Activated naive CD4-positive, alpha-beta T cell treated with anti-CD3 and anti-CD28 coated beads, Interleukin-2, amount 50 U/mL, for 72 hours (primary cell): ENCODE measurements around the gene GNAT2. TPM values are rescaled to one million over a fixed set of nuclear protein-coding genes. Genes with fewer than 3 reads are reported as not detected.

Experiments used
- ATAC-seq, 2 donors: fragments of 150-1000 bp; cut with Tn5 transposase; 2 replicates each; pipeline ENCODE4 v1.10.0; 2021; ENCODE audit warnings: mild to moderate bottlenecking in 2 of 2, moderate library complexity in 2 of 2
- DNase-seq, 2 donors: peaks; one replicate each; pipeline ENCODE4 v3.0.0; 2021 to 2022; ENCODE audit warnings: low spot score in 2 of 2
- H3K27ac Mint-ChIP-seq, 2 donors: one replicate each; pipeline ENCODE4 v1.8.0; 2022; ENCODE audit warnings: mild to moderate bottlenecking in 2 of 2, mixed read lengths in 2 of 2
- H3K36me3 Mint-ChIP-seq, 2 donors: one replicate each; pipeline ENCODE4 v1.8.0; 2022; ENCODE audit warnings: mixed read lengths in 2 of 2
- H3K9me3 Mint-ChIP-seq, 2 donors: one replicate each; pipeline ENCODE4 v1.8.0; 2022; ENCODE audit warnings: mixed read lengths in 2 of 2
- total RNA-seq, 2 donors: library from RNA; stranded (reverse); gene quantifications; one replicate each; pipeline ENCODE4 v1.2.3, GENCODE V29; 2022

Gene GNAT2
- total RNA-seq, 2 donors from 2014 or later = 0.34 TPM; not detected in 1

GRCh38 chr1:109622895-109623294 lies 3.5 kb upstream of the GNAT2 start:
- peak overlapping the region; percentile 92 to 96 for H3K27ac Mint-ChIP-seq
- H3K9me3 Mint-ChIP-seq = no peaks in the 10 kb centered on the region
- no peak for DNase-seq
- no peak for ATAC-seq
- H3K36me3 Mint-ChIP-seq = peaks cover 11 to 13% of the 10 kb centered on the region in 2 donors

GRCh38 chr1:109622137-109622892 lies 2.9 kb upstream of the GNAT2 start:
- Mint-ChIP-seq H3K36me3 (peaks cover 11 to 13% of the 10 kb centered on the region in 2 donors), H3K9me3 (no peaks in the 10 kb centered on the region), H3K27ac (peak overlapping the region; percentile 92 to 96)
- ATAC-seq (no peak), DNase-seq (no peak)

DNA sequence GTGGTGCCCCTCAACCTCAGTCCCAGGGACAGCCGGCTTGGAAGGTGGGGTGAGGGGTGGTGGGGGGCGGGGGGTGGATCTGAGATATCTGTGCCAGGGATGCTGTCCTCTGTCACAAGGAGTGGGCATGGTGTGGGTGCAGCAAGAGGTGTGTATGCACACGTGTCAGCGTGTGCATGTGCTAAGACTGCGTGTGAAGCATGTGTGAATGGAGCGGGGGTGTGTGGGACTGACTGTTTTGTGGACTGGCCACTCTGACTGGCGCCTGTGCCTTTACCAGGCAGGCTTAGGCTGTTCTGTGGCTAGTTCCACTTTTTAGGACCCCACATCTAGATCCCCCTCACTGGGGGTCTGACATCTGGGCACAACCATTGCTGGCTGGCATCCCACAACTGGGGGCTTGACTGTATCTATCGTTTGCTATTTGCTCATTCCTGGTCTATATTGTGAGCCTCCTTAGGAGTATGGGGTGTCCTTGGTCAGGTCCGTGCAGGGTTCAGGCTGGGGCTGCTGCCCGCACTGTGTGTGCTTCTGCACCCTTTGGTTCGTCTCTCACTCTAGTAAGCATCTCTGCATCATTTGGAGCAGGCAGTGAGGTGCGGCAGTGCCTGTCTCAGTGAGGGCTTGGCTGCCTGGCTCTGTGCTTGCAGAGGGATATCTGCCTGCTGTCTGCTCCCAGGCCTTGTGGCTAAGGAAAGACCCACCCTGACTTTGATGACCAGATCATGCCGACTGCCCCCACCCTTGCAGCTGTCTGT lies 2.1 kb upstream of the GNAT2 start:
- DNase-seq = no peak
- Mint-ChIP-seq H3K36me3 (peaks cover 11 to 13% of the 10 kb centered on the region in 2 donors), H3K27ac (peak overlapping the region; percentile 96 to 97), H3K9me3 (no peaks in the 10 kb centered on the region)
- peak in 1 of 2 donors; percentile 4 for ATAC-seq

DNA sequence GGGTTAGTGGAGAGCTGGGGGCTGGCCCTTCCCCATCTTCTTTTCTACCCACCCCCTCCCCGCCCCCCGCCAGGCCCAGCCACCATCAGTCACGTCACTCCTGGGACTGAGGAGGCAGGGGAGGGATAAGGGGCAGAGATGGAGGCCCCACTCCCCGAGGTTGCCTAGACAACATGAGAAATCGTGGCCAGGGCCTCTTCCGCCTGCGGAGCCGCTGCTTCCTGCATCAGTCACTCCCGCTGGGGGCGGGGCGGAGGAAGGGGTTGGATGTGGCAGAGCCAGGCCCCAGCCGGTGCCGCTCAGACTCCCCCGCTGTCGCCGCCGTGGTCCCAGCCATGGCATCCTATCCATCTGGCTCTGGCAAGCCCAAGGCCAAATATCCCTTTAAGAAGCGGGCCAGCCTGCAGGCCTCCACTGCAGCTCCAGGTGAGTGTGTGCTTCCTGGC lies 1.4 kb upstream of the GNAT2 start:
- peak; percentile 85 to 92 for ATAC-seq

DNA sequence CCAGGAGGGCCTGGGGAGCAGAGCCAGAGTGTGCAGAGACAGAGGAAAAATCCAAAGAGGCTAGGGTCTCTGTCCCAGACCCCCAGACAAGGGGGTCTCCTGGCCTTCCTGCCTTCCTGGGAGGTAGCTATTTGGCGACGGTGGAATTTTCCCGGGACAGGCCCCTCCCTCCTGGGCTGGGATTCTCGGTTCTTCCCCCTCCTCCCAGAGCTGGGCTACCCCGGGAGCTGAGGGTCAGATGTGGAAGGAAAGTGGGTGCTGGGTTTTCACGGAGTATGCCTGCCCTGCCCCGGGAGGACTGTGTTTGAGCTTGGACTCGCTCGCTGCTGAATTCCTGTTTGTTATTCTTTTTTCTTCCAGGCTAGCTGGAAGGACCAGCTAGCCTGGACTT lies 980 bp upstream of the GNAT2 start:
- H3K36me3 Mint-ChIP-seq = peaks cover 11 to 13% of the 10 kb centered on the region in 2 donors
- peak overlapping the region; percentile 96 to 97 for H3K27ac Mint-ChIP-seq
- no peaks in the 10 kb centered on the region for H3K9me3 Mint-ChIP-seq
- ATAC-seq (peak in 1 of 2 donors; percentile 2), DNase-seq (no peak)

More for the DNA sequence above, 1.4 kb upstream of the GNAT2 start:
- H3K36me3 Mint-ChIP-seq = peaks cover 11 to 13% of the 10 kb centered on the region in 2 donors
- DNase-seq = peak; percentile 94 to 98
- H3K9me3 Mint-ChIP-seq = no peaks in the 10 kb centered on the region
- peak overlapping the region; percentile 96 to 97 for H3K27ac Mint-ChIP-seq

DNA sequence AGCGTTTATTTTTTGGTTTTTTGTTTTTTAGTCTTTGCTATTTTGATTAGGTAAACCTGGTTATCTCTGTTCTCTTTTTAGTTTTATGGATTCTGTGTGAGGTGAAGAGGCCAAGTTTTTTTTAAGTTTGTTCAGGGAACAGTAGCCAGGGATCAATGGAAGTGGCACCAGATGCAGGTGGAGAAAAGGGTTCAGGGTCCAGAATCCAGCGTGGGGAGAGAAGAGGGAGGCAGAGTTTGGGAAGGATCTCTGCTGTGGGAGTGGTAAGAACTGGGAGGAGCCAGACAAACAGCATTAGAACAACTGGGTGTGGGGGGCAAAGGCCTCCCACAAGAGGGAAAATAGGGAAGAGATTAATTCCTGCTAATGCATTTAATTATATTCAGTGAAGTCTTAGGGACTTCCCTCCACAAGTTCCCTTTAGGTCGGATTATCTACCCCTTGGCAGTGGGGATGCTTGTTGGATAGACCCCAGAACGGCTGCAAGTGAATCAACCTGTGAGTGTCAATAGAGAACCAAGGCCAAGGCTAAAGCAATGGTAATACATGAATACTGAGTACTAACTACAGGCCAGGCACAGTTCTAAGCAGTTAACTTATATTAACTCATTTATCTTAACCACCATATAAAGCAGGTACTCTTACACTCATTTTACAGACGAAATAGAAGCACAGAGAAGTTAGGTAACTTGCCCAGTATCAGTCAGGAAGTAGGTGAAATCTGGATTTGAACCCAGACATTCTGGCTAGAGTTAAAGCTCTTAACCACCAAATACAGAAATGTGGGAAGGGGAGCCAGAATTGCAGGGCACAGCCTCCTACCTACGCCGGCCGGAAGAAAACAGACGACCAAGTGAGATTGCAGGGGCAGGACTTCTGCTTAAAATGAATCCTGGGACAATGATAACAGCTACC lies 498 bp downstream of the GNAT2 start:
- Mint-ChIP-seq H3K9me3 (no peaks in the 10 kb centered on the region), H3K27ac (peak overlapping the region; percentile 96 to 97), H3K36me3 (peaks cover 11 to 13% of the 10 kb centered on the region in 2 donors)
- ATAC-seq (no peak), DNase-seq (no peak)

GRCh38 chr1:109617291-109617801 lies 2.1 kb downstream of the GNAT2 start:
- H3K36me3 Mint-ChIP-seq = peaks cover 11 to 13% of the 10 kb centered on the region in 2 donors
- ATAC-seq = peak in 1 of 2 donors; percentile 9
- no peak for DNase-seq
- H3K9me3 Mint-ChIP-seq = no peaks in the 10 kb centered on the region
- peak overlapping the region in 1 of 2 donors; percentile 27 for H3K27ac Mint-ChIP-seq

GRCh38 chr1:109616391-109616790 lies 3.0 kb downstream of the GNAT2 start:
- no peaks in the 10 kb centered on the region for H3K9me3 Mint-ChIP-seq
- H3K36me3 Mint-ChIP-seq = peaks cover 7 to 11% of the 10 kb centered on the region in 2 donors
- H3K27ac Mint-ChIP-seq = peak overlapping the region; percentile 22 to 27
- no peak for ATAC-seq
- DNase-seq = no peak

DNA sequence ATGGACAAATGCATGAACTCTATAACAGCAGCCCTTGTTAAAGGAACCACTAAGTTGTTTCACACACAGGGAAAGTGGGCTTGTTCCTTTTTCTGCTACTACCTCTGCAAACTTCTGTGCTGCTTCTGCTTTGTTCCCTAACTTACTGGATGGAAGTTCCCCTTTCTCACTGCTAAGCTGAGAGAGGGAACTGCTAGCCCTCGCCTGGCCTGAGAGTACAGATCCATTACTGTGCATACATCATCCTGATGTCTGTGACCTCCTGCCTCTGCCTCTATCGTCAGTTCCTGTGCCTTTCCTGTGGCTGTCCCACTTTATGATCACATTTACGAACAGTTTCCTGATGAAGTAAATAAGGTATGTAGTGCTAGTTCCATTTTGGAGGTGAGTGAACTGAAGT lies 3.5 kb downstream of the GNAT2 start:
- Mint-ChIP-seq H3K27ac (peak overlapping the region in 1 of 2 donors; percentile 27), H3K36me3 (peaks cover 6 to 11% of the 10 kb centered on the region in 2 donors), H3K9me3 (no peaks in the 10 kb centered on the region)
- no peak for DNase-seq
- no peak for ATAC-seq

DNA sequence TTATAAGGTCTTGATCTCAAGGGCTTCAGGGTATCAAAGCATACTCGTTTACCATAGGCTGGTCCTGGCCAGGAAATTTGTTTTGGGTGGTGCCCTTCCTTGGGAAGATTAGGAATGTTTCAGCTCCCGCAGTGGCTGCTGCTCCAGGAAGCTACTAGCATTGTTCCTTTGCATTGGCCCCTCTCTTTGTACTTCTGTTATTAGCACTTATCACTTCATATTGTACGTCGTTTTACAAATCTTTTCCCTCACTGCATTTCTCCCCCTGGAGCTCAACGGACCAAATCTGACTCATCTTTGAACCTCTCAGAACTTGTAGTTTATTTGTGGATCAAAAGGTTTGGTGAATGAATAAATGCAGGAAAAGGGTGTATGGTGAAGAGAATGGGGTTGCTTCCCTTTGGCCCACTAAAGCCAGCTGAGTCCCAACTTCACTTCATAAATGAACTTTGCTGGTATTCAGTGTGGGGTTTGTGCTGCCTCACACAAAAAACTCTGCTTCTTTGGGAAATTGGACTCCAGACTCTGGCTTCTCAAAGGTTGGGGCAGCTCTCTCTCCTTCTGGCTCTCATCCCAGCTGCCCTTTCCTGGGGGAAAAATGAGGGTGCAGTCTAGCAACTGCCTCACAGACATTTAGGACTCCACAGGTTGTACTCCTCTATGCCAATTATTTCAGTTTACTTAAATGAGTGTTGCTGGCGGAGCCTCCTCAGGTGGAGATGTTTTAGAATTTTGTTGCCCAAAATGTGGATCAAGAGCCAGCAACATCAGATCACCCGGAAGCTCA lies 5.9 kb downstream of the GNAT2 start:
- no peaks in the 10 kb centered on the region for H3K9me3 Mint-ChIP-seq
- no peak overlapping the region for H3K27ac Mint-ChIP-seq
- DNase-seq (no peak), ATAC-seq (no peak)
- H3K36me3 Mint-ChIP-seq = no peaks in the 10 kb centered on the region

DNA sequence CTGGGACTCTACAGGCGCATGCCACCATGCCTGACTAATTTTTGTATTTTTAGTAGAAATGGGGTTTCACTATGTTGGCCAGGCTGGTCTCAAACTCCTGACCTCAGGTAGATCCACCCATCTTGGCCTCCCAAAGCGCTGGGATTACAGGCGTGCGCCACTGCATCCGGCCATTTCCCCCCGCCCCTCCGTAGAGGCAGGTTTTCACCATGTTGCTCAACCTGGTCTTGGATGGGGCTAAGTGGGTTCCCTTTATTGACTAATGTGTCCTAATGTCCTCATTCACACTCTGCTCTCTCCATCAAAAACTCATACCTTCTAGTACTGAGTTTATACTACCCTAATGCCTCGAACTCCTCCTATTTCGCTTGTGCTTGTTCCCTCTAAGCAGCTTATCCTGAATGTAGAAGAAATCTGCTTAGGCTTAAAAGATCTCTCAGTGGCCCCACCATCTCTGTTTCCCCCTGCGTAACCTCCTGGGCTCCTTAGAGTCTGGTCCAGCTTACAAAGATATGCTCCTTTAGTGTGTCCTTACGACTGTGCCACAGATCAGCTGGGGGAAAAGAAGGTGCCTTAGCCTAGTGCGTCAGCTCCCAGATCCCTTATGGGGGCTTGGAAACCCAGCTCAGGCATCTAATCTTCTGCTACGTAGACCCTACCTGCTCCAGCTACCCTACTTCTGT lies 8.0 kb downstream of the GNAT2 start:
- DNase-seq = no peak
- peak overlapping the region in 1 of 2 donors; percentile 18 for H3K27ac Mint-ChIP-seq
- H3K9me3 Mint-ChIP-seq = no peaks in the 10 kb centered on the region
- H3K36me3 Mint-ChIP-seq = no peaks in the 10 kb centered on the region
- ATAC-seq = no peak

DNA sequence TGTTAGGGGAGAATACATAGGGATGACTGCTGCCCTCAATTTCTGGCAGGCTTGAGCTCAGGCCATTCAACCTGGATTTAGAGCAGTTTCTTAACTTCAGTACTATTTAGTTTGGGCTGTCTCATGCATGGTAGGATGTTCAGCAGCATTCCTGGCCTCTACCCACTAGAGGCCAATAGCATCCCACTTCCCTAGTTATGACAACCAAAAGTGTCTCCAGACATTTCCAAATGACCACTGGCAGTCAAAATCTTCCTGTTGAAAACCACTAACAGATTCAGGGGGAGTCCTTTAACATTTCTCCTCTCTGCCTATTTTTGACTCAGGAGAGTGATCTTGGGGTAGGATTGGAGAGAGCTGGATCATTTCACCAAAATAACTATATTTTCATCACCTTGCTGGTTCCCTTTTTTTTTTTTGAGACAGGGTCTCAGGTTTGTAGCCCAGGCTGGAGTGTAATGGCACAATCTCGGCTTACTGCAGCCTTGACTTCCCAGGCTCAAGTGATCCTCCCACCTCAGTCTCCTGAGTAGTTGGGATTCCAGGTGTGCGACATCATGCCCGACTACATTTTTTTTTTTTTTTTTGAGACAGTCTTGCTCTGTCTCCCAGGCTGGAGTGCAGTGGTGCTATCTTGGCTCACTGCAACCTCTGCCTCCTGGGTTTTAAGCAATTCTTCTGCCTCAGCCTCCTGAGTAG lies 8.7 kb downstream of the GNAT2 start:
- DNase-seq (no peak), ATAC-seq (no peak)
- H3K27ac Mint-ChIP-seq = peak overlapping the region in 1 of 2 donors; percentile 51
- H3K9me3 Mint-ChIP-seq = no peaks in the 10 kb centered on the region
- H3K36me3 Mint-ChIP-seq = no peaks in the 10 kb centered on the region

DNA sequence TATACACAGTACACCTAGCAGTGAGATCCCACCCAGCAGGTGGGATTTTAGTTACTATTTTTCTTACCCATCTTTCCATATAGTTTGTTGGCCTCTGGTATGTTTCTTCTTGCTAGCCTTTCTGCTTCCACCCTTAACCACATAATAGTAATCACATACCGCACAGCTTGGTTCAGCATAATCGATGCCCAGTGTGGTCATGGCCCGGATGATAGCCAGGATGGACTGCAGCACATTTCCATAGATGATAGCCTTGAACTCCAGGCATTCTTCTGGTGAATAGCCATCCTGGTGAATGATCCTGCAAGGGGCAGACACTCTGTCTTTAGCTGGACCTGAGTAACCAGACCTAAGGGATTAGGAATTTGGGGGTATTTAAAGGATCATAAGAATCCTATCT lies 9.5 kb downstream of the GNAT2 start:
- ATAC-seq (no peak), DNase-seq (no peak)
- H3K27ac Mint-ChIP-seq = no peak overlapping the region
- H3K9me3 Mint-ChIP-seq = no peaks in the 10 kb centered on the region
- no peaks in the 10 kb centered on the region for H3K36me3 Mint-ChIP-seq

DNA sequence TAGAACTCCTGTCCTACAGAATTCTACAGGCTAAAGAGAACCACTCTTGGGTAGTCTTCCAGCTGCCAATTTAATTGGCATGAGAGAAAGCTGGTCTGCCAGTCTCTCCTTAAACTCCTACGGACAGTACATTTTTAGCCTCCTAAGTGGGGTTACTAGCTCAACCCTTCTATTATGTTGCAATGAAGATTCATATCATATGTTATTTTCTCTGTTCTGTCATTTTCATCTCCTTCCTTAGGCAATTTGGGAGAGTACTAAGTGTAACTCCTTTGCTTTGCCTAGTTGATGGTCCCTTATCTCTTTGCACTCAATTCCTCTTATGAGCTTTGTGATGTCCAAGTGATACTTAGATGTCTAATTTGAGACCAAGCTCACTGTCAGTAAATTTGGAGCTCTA lies 14.0 kb downstream of the GNAT2 start:
- no peak for DNase-seq
- no peak overlapping the region for H3K27ac Mint-ChIP-seq
- no peaks in the 10 kb centered on the region for H3K9me3 Mint-ChIP-seq
- no peaks in the 10 kb centered on the region for H3K36me3 Mint-ChIP-seq
- no peak for ATAC-seq

DNA sequence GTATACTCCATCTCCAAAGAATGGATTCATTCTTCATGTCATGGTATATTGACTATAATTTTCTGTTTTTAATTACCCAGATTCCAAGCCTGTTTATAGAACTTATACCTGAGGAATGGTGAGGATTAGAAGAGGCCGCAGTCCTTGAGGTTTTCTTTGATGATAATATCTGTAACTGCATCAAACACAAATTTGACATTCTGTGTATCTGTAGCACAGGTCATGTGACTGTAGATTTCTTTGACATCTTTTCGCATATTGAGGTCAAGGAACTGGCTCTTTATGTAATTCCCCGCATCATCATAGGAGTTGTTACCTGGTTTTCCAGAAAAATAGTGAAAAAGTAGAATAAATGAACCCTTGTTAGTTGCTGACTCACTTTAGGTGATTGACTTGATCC lies 16.2 kb downstream of the GNAT2 start:
- ATAC-seq (no peak), DNase-seq (no peak)
- Mint-ChIP-seq H3K36me3 (no peaks in the 10 kb centered on the region), H3K27ac (peak overlapping the region in 1 of 2 donors; percentile 17), H3K9me3 (no peaks in the 10 kb centered on the region)
